ENCODE data around the gene CMC2. TPM values are rescaled to one million over a fixed set of nuclear protein-coding genes. Genes with fewer than 3 reads are reported as not detected.

Gene CMC2
- total RNA-seq, 1 experiment from 2014 or later, result 82.0 TPM

GRCh38 chr16:80969114-80969484, 37.6 kb downstream of the CMC2 start:
- intact Hi-C loops (cut with micrococcal nuclease; ENCODE audit: unreplicated experiment) (no loop called here), in situ Hi-C loops (cut with HindIII; ENCODE audit: low pct_unique_long_range_greater_than_20kb, low sequenced_read_pairs) (no loop called here)
- no peaks in the 10 kb centered on the region; the same call in 1 of the 2 replicates for H3K36me3 ChIP-seq (ENCODE audit: control insufficient read depth, insufficient read depth, low read length)
- TF ChIP-seq SIN3A (IDR thresholded peaks at IDR 0.05; ENCODE audit: borderline replicate concordance, insufficient read depth, low read depth, low read length) (no peak), TCF7L2 (IDR thresholded peaks at IDR 0.05; ENCODE audit: low read depth, low read length) (no peak), CTCF (IDR thresholded peaks at IDR 0.05) (no peak), REST (IDR thresholded peaks at IDR 0.05; ENCODE audit: insufficient read depth in 1 of 2, low read depth in 2 of 2, low read length in 1 of 2) (no peak), POLR2AphosphoS5 (IDR thresholded peaks at IDR 0.05; ENCODE audit: low read depth, low read length) (no peak)
- H3K9me3 ChIP-seq (ENCODE audit: control insufficient read depth, insufficient read depth, low read depth, low read length), result no peaks in the 10 kb centered on the region
- no TSS peak for BruUV-seq (replicated peaks)
- H3K4me3 ChIP-seq (ENCODE audit: low read depth in 2 of 2, low read length in 2 of 2), result no peak overlapping the region
- H3K27ac ChIP-seq (ENCODE audit: low read length), result no peak overlapping the region
- DNase-seq (ENCODE audit: low read depth, low spot score), result no peak
- POLR2A ChIA-PET, result no interaction called here
- CTCF ChIA-PET, result no interaction called here
- no peaks in the 10 kb centered on the region for H3K4me1 ChIP-seq (ENCODE audit: control insufficient read depth, insufficient read depth, low read length)
- H3K27me3 ChIP-seq (ENCODE audit: control insufficient read depth, insufficient read depth, low read length), result no peaks in the 10 kb centered on the region
- no peak for ATAC-seq

- no peak for DNase-seq (ENCODE audit: low read depth, low spot score)
- intact Hi-C loops (cut with micrococcal nuclease; ENCODE audit: unreplicated experiment), result no loop called here
- ChIA-PET CTCF (no interaction called here), POLR2A (no interaction called here)
- in situ Hi-C loops (cut with HindIII; ENCODE audit: low pct_unique_long_range_greater_than_20kb, low sequenced_read_pairs), result no loop called here
- H3K27ac ChIP-seq (ENCODE audit: low read length), result no peak overlapping the region
- TF ChIP-seq CTCF (IDR thresholded peaks at IDR 0.05) (no peak), SIN3A (IDR thresholded peaks at IDR 0.05; ENCODE audit: borderline replicate concordance, insufficient read depth, low read depth, low read length) (no peak), POLR2AphosphoS5 (IDR thresholded peaks at IDR 0.05; ENCODE audit: low read depth, low read length) (no peak), TCF7L2 (IDR thresholded peaks at IDR 0.05; ENCODE audit: low read depth, low read length) (no peak), REST (IDR thresholded peaks at IDR 0.05; ENCODE audit: insufficient read depth in 1 of 2, low read depth in 2 of 2, low read length in 1 of 2) (no peak)
- no TSS peak for BruUV-seq (replicated peaks)
- no peaks in the 10 kb centered on the region for H3K27me3 ChIP-seq (ENCODE audit: control insufficient read depth, insufficient read depth, low read length)
- no peak for ATAC-seq
- H3K9me3 ChIP-seq (ENCODE audit: control insufficient read depth, insufficient read depth, low read depth, low read length), result no peaks in the 10 kb centered on the region
- no peaks in the 10 kb centered on the region for H3K4me1 ChIP-seq (ENCODE audit: control insufficient read depth, insufficient read depth, low read length)
- no peaks in the 10 kb centered on the region; the same call in 1 of the 2 replicates for H3K36me3 ChIP-seq (ENCODE audit: control insufficient read depth, insufficient read depth, low read length)
- no peak overlapping the region for H3K4me3 ChIP-seq (ENCODE audit: low read depth in 2 of 2, low read length in 2 of 2)
Observed at GRCh38 chr16:80968386-80969113, 38.1 kb downstream of the CMC2 start.

Data from Panc1 (cell line).